SK-N-SH treated with all-trans-retinoic acid at 6 μM for 48 hours (cell line): ENCODE data around the gene LRCH1.

Source experiments
- CREB5 ChIP-seq: fragments of 250-450 bp; sonication (Bioruptor Pico); IDR thresholded peaks from 2 replicates; pipeline ENCODE4 v1.5.1; 2020; ENCODE audit warnings: low read depth, mild to moderate bottlenecking, moderate library complexity
- GLIS3 ChIP-seq: fragments of 250-450 bp; sonication (Bioruptor Pico); IDR thresholded peaks from 2 replicates; pipeline ENCODE4 v1.5.0; 2020; ENCODE audit warnings: mild to moderate bottlenecking, moderate library complexity
- PATZ1 ChIP-seq: fragments of 250-450 bp; sonication (Bioruptor Pico); IDR thresholded peaks from 2 replicates; pipeline ENCODE4 v1.8.0; 2020; ENCODE audit warnings: mild to moderate bottlenecking, moderate library complexity, borderline replicate concordance
- POU6F1 ChIP-seq: fragments of 250-450 bp; sonication (Bioruptor Pico); IDR thresholded peaks from 2 replicates; pipeline ENCODE4 v1.8.0; 2021; ENCODE audit warnings: low read depth, mild to moderate bottlenecking, moderate library complexity, borderline replicate concordance
- RARB ChIP-seq: fragments of 250-450 bp; sonication (Bioruptor Pico); IDR thresholded peaks from 2 replicates; pipeline ENCODE4 v1.8.0; 2021; ENCODE audit warnings: mild to moderate bottlenecking, moderate library complexity
- SNAI2 ChIP-seq: fragments of 250-450 bp; sonication (Bioruptor Pico); IDR thresholded peaks from 2 replicates; pipeline ENCODE4 v1.5.0; 2020; ENCODE audit warnings: mild to moderate bottlenecking, moderate library complexity
- TOX ChIP-seq: fragments of 250-450 bp; sonication (Bioruptor Pico); IDR thresholded peaks from 2 replicates; pipeline ENCODE4 v1.8.0; 2021; ENCODE audit warnings: mild to moderate bottlenecking, moderate library complexity, borderline replicate concordance
- TSHZ2 ChIP-seq: fragments of 250-450 bp; sonication (Bioruptor Pico); IDR thresholded peaks from 2 replicates; pipeline ENCODE4 v1.5.0; 2020; ENCODE audit warnings: mild to moderate bottlenecking, moderate library complexity
- ZFP3 ChIP-seq: fragments of 250-450 bp; sonication (Bioruptor Pico); IDR thresholded peaks from 2 replicates; pipeline ENCODE4 v1.5.0; 2020; ENCODE audit warnings: mild to moderate bottlenecking, moderate library complexity
- ZFP30 ChIP-seq: fragments of 450-650 bp; formaldehyde crosslinking; IDR thresholded peaks from 2 replicates; pipeline ENCODE4 v1.5.0; 2022; ENCODE audit warnings: mild to moderate bottlenecking, moderate library complexity

GRCh38 chr13:46726347-46726746 is 173.4 kb downstream of the LRCH1 start:
- no peak for TF ChIP-seq SNAI2 (CRISPR knock-in tag)
- no peak for TF ChIP-seq PATZ1 (CRISPR knock-in tag)
- no peak for TF ChIP-seq ZFP3 (CRISPR knock-in tag)
- TF ChIP-seq POU6F1 (CRISPR knock-in tag), result no peak
- no peak for TF ChIP-seq TOX (CRISPR knock-in tag)
- TF ChIP-seq RARB (CRISPR knock-in tag), result no peak
- no peak for TF ChIP-seq TSHZ2 (CRISPR knock-in tag)
- TF ChIP-seq ZFP30 (CRISPR knock-in tag), result no peak
- TF ChIP-seq CREB5, result no peak
- no peak for TF ChIP-seq GLIS3 (CRISPR knock-in tag)
